Bone marrow (tissue), 2 donors: Measurements from ENCODE around the gene PRODH.
"Not testable (repeated sequence)": the region's sequence is repeated elsewhere in the genome, so short reads cannot be mapped to it uniquely, and the experiment has no call there.

ENCODE experiments used
- DNase-seq, 2 donors: peaks; one replicate each; lab custom pipeline; 2025; lab: John Stamatoyannopoulos, UW

PRODH gene

DNA sequence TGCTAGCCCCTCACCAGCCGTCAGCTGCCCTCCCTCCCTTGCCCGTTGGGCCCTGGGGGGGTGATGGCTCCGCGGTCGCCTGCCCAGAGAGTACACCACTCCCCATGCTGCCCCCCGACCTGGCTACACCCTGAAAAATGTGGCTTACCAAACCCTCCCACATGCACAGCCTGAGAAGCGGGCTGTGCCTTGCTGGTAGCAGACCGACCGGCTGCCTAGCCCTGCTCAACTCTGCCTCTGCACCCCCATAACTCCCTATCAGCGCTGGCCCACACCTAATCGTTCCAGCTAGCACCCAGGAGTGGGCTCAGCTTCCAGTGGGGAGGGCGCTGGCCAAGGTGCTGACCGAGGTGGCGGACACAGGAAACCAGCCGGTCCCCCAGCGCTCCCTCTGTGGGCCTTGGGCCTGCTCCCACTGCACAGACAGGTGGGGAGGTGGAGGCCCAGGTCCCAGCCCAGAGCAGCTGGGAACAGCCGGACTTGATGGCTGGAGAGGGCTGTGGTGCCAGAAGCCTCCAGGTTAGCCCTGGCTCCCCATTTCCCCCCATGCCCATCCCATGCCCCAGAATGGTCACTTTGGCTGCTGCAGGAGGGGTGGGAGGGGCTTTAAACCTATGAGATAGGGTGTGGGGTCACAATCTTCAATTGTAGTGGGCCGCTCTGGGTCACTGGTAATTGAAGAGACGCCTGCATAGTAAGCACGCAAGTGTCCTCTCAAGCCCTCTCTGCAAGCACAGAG is 32.1 kb upstream of the PRODH start:
- no peak for DNase-seq

DNA sequence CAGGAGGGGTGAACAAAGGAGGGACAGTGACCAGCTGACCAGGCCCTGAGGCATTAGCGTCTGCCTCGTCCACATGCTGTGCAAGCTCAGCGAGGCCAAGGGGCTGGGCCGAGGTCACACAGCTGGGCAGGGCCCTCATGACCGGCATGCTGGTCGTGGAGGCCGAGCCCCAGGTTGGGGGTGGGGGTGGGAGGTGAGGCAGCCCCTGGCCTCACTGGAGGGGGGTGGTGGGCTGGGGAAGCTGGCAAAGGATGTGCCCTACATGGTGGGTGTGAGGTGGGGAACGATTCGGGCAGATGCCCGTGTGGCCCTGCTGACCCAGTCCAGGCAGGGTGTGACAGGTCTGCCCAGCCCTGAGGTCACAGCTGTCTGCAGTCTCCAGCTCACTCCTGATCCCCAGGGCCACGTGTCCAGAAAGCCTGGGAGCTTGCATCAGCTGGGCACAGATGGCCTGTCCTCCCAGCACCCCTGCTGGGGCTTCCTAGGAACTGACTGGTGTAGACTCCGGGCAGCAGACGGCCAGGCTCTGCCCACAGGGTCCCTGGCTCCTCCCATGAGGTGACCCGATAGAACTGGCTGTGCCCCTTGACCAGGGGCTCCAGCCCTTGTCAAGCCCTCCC is 31.4 kb upstream of the PRODH start:
- DNase-seq = not testable (repeated sequence)

DNA sequence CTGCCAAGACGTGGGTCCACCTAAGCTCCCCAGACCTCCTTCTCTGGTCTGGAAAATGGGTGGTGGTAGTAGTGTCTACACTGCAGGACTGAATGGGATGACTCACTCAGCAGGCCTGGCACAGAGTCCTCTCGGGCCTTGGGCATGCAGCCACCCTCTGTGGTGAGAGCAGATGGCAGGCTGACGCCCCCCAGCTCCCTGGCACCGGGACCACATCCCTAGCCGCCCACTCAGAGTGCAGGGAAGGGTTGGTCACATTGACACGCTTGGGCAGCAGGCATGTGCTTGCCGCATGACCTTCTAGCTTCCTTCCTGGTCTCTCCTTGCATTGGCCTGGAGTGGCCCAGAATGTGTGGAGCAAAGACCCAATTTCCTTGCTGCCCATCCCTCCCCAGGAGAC is 30.7 kb upstream of the PRODH start:
- no peak for DNase-seq

DNA sequence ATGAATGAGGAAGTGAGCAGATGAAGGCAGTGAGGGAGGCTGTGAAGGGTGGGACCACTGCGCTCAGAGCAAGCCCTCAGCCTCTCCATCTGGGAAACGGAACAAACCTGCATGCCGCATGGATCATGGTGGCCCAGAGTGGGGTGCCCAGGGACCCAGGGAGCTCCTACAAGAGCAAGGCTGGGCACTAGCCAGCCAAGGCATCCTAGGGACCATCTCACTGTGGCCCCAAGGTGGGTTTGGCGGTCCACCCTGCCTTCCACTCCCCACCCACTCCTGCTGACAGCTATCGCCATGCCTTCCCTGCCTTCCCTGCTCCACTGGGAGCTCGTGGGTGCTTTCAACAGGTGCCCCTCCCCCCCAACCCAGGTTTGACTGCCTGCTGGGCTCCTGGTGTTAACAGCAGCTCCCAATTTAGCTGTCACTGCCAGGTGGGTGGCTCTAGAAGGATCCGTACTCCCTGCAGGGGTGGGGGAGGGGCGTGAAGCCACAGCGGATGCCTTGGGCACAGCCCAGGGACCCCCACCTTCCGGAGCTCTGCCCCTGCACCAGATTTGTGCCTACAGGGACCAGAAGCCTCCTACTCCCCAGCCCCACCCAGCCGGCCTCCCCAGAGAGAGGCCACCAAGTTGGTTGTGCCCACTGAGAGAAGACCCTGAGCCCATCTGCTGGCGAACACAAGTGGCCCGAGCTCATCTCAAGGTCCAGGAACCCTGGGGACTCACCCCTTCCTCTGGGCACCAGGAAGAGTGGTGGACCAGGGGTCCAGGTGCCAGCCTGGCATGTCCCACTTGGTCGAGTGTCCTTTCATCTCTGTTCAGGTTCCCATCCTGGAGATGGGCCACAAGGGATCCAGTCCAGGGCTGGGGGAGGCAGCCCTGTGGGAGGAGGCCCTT is 29.7 kb upstream of the PRODH start:
- DNase-seq = no peak

DNA sequence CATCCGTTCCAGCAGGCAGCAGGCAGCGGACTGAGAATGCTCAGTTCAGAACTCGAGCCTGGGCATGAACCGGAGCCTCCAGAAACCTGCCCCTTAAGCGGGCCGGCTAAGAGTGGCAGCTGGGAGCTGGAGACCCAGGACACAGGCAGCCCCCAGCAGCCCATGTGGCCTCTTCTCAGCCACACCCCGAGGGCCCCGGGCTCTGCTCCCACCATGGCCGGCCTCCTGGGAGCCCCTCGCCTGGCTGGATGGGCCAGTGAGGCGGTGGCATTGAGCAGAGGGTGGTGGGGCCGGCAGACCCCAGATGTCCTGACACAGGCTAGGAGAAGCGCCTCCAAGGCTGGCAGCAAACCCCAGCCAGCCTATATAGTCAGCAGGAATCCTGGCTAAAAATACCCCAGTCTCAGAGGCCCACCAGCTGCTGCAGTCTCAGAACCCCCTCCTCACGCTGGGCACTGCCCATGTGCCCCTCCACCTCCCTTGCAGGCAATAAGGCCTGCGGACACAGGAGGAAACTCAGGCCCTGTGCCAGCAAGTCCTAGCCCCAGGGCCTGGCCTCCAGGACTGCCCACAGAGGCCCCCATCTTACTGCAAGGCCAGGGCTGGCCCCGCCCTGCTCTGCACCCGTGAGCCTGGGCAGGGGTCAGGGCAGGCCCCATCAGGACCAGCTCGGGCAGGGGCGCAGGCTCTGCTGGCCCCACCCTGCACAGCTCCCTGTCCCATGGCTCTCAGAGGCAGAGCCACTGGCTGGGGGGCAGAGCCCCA is 28.6 kb upstream of the PRODH start:
- not testable (repeated sequence) for DNase-seq

DNA sequence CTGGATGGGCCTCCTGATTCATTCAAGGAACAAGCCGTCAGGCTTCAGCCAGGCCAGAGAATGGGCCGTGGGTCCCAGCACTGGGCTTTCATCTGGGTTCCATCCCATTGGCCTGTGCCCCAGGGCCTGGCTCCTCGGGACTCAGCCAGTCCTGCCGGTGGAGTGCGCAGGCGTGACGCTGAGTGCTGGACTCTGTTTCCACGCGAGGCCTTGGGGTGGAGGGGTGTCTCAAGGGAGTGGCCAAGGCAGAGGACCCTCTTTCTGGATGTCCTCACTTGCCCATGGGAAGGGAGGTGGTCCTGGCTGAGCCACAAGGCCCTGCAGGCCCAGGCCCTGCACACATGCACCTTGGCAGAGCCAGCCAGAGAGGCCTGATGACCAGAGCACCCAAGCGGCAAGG is 28.0 kb upstream of the PRODH start:
- DNase-seq = not testable (repeated sequence)

DNA sequence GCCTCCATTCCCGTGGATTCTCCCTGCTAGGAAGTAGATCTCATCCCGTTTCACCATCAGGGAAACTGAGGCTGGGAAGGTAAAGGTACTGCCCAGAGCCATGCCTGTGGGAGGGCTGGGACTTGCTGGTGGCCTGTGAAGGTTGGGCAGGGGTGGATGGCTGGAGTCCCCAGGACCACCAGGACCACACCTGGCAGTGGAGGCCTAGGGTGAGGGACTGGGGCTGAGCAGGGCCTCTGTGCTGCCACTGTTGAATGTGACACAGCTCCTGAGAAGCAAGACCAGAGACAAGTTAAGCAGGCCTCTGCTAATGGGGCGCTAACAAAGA is 26.2 kb upstream of the PRODH start:
- DNase-seq = no peak

DNA sequence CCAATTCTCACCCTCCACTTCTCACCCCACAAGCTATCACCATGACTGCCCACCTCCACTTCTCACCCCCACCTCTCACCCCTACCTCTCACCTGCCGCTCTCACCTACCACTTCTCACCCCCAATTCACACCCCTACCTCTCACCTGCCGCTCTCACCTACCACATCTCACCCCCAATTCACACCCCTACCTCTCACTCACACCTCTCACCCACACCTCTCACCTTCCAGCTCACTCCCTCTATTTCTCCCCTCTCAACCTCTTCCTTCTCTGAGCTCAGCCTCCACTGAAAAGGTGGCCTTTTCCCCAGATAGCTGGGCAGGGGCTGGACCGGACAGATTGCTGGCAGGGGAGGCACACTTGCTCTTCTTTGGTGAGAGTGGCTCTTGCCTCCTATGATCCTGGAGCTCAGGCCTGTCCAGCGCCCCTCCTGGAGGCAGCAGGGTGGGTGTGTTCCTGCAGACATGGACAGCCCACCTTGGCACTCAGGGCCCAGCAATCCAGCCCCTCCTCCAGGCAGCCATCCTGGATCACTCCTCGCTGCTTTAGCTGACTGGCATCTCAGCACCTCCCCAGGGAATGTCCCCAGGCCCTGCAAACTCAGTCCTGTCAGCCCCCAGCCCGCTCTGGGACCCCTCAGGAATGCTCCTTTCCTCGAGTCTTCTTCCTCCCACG is 25.7 kb upstream of the PRODH start:
- not testable (repeated sequence) for DNase-seq

DNA sequence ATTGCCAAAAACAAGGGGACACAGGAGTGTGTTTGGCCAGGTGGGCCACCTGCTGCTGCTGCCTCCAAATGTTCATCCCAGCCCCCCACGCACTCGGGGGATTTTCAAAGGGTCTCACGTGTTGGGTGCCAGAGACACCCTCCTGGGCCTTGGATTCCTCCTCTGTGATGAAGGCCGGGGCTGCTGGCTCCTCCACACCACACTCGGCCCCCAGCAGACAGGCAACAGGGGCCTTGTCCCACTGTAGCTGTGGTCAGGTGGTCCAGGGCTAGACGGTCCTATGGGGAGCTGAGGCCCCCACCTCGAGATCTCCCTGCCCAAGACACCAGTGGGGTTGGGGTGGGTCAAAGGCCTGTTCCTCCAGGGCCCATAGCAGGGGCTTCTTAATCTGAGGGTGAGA is 25.1 kb upstream of the PRODH start:
- not testable (repeated sequence) for DNase-seq

DNA sequence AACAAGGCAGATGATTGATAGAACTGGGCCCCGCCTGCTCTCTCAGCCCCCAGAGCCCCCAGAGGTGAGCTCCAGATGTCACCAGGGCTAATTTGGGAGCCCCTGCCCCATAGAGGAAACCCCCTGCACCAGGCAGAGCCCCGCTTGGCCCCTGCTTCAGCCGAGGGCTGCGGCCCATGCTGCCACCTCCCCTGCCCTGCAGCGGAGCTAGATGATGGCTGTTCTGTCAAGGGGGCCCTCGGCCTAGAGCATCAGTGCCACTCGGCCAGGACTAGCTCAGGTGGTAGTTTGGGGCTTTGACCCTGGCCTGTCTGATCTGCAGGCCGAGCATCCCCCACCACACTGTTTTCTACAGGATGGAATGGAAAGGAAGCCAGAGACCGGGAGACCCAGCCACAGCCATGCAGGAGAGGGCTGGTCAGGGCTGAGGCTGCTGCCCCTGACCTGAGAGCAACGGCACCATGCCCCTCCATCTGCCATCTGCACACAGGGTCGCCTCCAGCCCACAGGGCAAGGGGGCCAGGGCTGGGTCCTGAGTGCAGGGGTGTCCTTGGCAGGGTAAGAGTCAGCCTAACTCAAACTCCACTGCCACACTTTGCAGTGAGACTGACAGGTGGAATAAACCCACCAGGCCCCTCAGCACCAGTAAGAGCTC is 24.2 kb upstream of the PRODH start:
- not testable (repeated sequence) for DNase-seq

DNA sequence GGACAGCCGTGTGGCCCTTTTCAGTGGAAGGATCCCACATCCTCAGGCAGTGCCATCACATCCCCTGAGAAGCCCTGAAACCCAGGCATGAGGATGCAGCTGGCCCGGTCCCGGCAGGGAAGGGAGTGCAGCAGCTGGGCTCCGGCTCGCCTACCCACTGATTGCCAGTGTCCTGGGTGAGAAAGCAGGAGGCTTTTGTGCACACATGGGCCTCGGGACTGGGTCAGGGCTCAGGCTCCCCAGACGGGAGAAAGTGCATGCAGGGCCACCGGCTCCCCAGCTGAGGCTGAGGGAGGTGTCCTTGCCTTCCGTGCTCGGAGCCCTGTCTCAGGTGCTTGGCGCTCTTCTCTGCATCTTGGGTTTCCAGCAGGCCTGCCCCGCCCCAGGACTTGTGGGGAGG is 23.6 kb upstream of the PRODH start:
- DNase-seq = not testable (repeated sequence)

DNA sequence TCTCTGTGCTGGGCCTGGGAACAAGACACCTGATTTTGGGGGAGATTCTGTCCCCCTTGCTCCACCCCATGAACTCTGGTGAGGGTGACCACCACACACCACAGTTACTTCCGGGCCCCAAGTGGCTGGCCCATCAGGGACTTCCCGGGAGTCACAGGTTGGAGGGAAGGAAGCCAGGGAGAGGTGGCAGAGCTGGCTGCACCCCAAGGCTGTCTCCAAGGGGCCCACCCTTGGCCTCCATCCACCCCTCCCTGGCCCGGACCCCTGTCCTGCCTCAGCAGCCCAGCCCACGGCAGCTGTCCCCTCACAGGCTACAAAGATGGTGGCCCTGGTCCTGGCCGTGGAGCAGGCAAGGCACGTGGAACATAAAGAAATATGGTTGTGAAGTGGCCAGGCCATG is 23.2 kb upstream of the PRODH start:
- DNase-seq = not testable (repeated sequence)

DNA sequence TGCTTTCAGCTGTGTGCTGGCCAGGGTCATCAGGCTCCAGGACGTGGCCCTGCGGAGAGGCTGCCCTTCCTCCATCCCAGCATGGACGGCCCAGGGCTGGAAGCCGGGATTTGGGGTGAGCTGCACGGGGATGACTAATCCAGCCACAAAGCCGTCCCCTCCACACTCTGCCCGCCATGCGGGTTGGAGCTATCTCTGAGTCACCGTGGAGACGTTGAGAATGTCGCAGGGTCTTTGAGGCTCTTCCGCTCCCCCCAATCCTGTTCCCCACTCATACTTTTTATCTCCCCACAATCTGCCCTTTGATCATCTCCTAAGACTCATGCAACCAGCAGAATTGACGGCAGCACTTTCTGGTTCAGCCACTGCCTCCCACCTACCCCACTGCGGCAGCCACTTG is 22.6 kb upstream of the PRODH start:
- DNase-seq = not testable (repeated sequence)

DNA sequence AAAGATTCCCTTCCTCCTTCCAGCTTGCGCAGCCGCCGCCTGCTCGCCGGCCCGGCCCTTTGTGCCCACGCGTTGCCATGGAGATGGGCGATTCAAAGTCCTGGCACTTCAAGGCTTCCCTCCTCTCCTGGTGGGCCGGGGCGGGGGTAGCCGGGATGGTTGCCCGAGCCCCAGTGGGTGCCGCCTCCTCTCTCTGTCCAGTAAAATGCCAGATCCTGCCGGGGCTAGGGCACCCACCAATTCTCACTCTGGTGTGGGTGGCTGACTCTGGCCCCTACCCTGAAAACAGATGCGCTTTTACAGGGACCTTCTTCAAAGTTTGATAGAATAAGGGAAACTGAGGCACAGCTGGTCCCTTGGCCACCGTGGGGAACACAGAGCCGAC is 22.2 kb upstream of the PRODH start:
- not testable (repeated sequence) for DNase-seq

DNA sequence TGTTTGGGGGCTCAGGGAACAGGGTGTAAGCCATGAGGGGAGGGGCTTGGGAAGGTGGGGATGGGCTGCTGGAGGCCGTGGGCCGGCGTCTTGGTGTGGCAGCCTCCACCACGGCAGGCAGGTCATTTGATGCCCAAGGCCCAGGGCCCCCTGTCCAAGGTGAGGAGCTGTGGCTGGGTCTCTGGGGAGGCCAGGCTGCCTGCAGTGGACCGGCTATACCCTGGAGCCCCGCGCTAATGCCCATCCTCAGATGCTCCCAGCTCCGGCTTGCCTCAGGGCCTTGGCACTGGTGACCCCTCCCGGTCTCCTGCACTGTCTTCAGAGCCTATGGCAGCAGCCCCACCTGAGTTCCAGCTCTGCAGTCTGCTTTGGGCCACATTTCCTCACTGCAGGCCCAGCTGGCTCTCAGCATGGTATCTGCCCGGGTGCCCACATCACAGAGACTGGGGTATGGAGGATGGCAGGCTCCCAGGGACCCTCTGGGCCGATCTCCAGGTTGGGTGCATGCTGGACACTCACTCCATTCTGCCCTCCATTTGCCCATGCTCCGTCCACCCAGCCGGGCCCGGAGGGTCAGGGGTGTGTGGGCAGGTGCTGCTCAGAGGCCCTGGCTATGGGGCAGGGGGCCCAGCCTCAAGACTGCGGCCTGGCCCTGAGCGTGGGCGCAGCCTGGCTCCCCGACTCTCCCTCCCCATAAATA is 21.7 kb upstream of the PRODH start:
- DNase-seq = not testable (repeated sequence)

DNA sequence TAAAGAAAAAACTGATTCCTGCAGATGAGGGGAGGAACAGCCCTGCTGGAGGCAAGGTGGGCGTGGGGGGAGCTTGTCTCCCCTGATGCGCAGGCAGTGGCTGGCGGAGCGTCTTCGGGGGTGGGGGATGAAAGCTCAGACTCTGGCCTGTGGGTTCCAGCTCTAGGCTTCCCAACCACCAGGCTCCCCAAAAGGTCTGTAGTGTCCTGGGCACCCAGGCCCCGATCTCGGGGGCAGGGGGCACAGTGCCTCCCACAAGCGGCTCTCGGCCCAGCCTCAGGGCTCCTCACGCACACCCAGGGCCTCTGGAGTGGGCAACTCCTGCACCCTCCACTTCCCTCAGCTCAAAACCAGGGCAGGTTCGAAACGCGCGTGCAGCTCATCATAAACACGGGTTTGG is 20.9 kb upstream of the PRODH start:
- not testable (repeated sequence) for DNase-seq

DNA sequence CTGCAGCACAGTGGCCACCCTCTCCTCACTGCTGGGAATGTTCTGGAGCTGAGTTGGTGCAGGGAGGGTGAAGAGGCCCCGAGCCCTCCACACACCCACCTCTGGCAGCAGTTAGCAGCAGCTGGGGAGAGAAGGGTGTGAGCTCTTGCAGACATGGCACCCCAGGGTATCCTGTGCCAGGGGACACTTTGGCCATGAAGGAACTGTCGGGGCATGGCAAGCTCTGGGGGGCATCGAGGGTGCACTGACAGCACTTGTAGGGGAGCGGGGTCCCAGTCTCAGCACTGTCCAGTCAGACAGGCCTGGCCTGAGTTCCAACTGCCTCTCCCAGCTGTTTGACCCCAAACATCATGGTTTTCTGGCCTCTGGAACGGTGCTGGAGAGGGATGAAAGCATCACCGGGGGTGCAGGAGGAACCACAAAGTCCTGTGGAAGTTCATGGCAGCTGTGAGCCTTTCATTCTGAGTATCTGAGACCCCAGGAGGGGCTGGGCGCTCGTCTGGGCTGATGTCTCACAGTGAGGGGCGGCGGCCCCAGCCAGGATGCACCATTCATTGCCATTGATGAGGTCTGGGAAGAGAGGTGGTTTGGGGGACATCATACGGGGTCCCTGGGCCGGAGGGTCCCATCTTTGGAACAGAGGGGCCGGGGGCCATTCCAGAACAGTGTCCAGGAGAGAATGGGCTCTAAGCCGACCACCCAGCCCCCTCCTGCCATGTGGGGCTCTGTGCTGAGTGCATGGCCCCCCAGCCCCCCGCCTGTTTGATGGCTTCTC is 20.2 kb upstream of the PRODH start:
- DNase-seq = not testable (repeated sequence)

DNA sequence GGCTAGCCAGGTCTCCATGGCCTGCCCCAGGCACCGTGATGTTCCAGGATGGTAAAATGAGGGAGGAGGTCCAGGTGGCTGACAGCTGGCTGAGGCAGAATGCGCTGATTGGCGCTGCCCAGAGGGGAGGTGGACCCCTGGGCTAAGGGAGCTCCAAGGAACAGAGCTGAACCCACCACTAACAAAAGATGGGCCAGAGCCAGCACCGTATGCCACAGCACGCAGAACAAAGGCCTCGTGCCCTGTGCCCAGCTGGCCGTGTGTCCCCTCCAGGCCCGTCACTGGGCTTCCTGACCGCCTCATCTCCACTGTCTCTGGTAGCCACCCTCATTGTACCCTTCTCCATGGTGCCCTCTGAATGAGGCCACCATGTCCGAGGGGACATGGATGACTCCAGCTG is 19.6 kb upstream of the PRODH start:
- DNase-seq = no peak

DNA sequence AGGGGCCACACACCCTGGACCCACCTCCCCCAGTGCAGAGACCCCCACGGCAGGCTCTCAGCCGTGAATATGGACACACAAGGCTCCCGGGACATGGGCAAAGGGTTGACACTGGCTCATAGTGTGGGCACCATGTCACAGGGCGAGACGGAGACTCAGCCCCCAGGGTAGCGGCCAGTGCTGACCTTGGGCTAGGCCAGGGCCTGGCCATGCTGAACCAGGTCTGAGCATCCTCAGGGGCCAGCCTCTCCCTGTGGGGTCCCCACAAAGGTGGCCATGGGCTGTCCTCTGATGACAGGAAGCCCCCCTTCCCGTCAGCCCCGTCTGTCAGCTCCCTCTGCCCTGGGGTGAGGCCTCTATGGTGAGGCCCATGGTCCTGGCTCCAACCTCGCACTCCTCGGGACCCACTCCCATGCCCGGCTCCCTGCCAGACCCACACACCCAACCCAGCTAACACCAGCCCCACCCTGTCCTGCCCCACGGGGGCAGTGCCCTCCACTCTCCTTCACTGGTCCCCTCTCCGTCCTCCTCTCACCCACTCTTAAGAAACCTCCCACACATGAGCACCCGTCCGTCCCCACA is 19.0 kb upstream of the PRODH start:
- no peak for DNase-seq
